Nucleus accumbens (tissue), 56 donors: ENCODE measurements around the gene BMS1.
"Not testable (repeated sequence)": the region's sequence is repeated elsewhere in the genome, so short reads cannot be mapped to it uniquely, and the experiment has no call there.

Experiments
- DNase-seq, 56 donors: peaks; one replicate each; lab custom pipeline; 2025; lab: John Stamatoyannopoulos, UW

The BMS1 gene

DNA sequence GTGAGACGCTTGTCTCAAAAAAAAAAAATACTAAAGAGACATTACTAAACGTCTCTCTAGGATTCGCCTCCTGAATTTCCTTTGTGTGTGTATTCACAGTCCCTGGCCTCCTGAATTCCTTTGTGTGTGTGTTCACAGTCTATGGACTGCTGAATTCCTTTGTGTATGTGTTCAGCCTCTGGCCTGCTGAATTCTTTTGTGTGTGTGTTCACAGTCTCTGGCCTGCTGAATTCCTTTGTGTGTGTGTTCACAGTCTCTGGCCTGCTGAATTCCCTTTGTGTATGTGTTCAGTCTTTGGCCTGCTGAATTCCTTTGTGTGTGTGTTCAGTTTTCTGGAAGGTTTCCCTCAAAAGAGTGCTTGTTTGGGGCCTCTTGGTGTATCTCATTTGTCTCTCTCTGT lies 8.2 kb downstream of the BMS1 start:
- no peak for DNase-seq

DNA sequence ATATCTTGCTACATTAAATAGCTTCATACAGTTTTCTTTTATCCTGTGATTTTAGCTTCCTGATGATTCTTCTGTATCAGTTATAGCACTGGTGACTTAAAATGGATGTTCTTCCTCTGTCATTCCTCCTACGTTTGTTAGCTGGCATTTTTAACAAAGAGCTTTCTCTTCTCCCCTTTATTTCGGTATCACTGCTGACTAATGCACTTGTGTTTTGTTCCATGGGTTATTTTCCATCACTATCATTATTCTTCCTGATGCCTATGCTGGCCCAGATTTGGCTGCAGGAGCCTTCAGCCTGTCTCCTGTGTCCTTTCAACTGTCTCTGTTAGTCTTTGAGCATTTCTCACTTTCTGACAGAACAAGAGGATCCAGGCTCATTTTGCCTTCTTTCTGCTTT lies 13.1 kb downstream of the BMS1 start:
- peak in 2 of 56 donors; percentile 3 to 5 for DNase-seq

DNA sequence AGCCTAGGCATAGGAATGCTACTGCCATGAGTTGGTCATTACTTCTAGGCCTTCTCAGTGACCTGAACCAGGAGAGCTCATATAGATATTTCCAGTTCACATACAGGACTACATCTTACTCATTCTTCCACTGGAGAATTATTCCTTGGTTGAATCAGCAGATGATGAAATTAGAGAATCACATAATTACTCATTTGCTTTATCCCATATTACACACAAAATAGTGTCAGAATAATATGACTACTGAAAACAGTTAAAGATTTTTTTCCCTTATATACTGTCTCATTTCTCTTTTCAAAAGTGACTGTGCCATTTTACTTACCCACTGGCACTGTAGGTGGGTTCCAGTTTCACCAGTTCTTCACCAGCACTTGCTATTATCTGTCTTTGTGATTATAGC lies 18.5 kb downstream of the BMS1 start:
- no peak for DNase-seq

GRCh38 chr10:42802876-42803275 lies 20.3 kb downstream of the BMS1 start:
- no peak for DNase-seq

- no peak for DNase-seq
These were observed 27.1 kb downstream of the BMS1 start for GRCh38 chr10:42809676-42810075.

DNA sequence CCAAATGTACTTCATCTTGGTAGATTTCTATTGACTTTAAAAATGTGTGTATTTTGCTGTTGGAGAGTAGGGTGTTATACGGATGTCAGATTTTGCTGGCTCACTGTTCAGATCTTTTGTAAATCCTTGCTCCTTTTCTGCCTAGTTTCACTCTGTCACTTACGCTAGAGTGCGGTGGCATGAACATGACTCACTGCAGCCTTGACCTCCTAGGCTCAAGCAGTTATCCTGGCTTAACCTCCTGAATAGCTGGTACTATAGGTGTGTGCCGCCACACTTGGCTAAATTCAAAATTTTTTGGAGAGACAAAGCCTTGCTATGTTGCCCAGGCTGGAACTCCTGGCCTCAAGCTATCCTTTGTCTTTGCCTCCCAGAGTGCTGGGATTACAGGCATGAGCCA lies 29.4 kb downstream of the BMS1 start:
- DNase-seq = no peak

GRCh38 chr10:42813989-42814687 lies 31.5 kb downstream of the BMS1 start:
- not testable (repeated sequence) for DNase-seq

DNA sequence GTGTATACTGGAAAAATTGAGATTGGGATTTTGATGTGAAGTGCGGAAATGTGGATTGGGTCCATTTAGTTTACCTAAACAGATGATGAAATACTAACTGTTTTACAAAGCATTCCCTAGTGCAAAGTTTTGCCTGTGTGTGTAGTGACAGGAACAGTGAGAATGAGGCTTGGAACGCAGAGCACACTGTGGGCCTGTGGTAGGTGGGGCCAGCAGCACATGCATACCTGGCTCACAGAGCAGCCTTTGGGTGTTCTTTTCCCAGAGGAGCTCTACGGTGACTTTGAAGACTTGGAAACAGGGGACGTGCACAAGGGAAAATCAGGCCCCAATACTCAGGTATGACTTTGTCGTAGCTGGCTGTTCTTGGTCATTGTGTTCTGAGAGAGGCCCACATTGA lies 33.7 kb downstream of the BMS1 start:
- DNase-seq = not testable (repeated sequence)

DNA sequence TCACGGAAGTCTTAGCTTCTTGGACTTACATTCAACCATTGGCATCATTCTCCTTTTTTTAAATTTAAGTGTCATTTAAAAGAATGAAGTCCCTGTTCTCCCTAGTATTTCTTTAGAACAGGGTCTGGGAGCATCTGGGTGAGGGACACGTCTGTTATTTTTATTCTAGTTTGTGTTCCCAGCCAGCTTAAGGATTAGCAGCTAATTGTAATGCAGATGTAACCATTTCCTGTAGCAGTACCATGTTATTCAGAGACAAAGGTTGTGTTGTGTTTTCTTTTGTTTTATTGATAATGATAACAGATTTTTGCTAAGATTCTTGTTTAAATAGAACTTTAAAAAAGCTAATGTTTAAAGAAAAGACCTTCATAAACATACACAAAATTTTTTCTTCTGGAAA lies 34.3 kb downstream of the BMS1 start:
- DNase-seq = no peak

- DNase-seq = not testable (repeated sequence)
These were observed 34.8 kb downstream of the BMS1 start for GRCh38 chr10:42817417-42817816.

DNA sequence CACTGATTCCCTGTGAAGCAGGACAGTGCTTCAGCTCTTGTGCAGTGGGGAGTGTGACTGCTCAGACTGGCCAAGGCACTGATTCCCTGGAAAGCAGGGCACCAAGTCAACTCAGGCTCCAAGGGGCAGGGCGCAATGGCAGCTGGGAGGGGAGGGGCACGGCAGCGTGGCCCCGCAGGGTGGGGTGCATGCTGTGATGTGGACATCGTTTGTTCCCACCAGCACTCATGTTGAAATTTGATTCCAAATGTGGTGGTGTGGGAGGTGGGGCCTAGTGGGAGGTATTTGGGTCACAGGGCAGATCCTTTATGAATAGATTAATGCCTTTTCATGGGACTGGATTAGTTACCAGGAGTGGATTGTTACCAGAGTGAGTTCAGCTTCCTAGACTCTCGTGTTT lies 44.2 kb downstream of the BMS1 start:
- DNase-seq = not testable (repeated sequence)

DNA sequence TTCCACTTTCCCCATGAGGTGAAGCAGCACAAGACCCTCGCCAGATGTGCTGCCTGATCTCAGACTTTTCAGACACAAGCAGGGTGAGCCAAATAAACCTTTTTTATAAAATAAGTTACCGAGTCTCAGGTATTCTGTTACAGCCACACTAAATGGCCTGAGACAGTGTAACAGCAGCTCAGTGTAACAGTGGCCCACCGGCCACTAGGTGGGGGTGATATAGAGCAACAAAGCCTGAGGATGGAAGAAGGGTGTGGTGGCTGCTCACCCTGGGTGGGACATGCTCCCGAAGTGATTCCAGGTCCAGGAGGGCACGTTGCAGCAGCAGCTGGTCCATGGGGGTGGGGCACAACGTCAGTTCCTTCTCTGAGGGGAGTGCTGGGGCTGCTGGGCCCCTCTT lies 44.6 kb downstream of the BMS1 start:
- no peak for DNase-seq

DNA sequence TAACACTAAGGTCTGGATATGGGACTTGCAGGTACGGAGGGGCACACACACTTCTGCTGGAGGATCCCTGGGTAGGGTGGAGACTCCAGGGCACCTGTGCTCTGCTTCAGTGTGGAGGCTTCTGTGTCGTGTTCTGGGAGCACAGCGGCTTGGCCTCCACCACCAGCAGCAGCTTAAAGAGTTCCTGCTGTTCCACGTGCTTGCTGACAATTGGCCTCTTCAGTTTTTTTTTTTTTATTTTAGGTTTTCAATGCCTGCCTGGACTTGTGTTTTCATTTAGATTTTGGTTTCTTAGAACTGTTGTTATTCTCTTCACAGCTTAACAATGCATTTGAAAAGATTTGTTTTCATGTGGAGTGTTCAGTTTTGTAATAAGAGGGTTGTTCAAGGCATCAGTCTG lies 45.8 kb downstream of the BMS1 start:
- DNase-seq = not testable (repeated sequence)

DNA sequence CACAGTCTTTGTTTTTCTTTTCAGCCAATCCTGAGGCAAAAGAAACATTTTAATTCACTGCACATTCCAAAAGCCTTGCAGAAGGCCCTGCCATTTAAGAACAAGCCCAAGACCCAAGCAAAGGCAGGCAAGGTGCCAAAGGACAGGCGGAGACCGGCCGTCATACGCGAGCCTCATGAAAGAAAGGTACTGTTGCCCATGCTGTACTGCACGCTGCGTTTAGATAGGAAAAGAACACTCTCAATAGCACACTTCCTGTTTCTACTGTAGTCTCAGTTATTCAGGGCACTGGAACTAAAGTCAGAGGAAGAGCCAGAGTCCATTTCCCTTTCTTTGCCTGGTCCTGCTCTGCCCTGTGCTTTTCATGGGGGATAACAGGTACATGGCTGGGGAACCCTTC lies 47.6 kb downstream of the BMS1 start:
- peak in 15 of 56 donors; percentile 9 to 52 (median 28) for DNase-seq

DNA sequence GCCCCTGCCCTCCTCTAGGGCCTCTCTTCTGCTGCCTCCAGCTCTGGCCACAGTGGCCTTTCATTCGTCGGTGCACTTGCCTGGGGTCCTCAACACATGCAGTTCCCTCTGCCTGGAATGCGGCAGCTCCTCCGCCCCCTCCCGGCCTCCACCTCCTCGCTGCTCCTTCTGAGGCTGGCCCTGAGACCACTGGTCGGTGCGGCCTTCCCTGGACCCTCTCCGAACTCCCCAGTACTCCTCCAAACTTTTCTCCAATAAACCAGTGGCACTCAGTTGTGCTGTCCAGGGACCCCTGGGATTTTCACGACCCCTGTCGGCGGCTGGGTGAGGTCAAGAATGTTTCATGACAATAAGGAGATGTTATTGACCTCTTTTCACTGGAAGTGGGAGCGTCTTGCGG lies 53.5 kb downstream of the BMS1 start:
- no peak for DNase-seq

DNA sequence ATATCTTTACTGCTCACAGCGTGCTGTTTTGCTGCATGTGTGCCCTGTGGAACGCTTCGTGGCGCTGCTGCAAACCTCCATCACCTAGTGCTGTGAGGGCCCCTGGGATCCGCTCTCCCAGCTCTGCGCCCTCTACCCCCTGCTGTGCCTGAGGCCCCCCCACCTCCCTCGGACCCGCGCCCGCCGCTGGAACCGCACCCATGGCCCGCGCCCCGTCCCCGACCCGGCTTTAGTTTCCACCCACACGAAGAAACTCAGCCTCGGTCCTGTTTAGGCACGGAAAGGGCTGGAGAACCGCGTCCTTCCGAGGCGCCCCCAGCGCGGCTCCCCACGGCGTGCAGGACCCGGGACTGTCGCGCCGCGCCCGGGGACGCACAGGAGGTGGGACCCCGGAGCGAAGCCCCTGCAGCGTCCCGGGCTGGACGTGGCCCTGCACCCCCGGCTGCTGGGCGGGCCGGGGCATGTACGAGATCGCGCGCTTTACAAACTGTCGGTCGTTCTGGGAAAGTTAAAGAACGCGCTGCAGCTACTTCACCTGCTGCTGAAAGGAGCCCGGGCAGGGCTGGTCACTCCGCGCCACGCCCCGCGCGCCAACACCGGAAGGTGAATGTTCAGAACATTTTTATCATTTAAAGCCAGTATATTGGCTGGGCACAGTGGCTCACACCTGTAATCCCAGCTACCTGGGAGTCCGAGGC lies 54.3 kb downstream of the BMS1 start:
- peak in 18 of 56 donors; percentile 6 to 64 (median 24) for DNase-seq

DNA sequence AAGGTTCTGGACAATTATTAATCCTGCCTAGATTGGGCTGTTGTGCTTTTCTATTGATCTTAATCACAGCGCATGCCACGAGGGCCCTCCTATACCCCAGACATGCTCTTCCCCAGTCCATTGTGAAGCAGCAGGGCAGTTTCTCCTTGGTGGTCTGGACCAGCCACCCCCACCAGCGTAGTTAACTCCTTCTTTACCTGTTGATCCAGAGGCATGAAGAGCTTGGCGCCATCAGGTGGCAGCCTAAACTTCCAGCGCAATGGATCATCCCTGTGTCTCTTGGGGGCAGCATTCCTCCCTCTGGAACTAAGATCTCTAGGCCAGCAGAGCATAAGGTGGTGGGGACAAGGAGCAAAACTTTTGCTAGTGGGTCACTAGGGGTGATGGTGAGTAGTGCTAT lies 62.2 kb downstream of the BMS1 start:
- DNase-seq = not testable (repeated sequence)

DNA sequence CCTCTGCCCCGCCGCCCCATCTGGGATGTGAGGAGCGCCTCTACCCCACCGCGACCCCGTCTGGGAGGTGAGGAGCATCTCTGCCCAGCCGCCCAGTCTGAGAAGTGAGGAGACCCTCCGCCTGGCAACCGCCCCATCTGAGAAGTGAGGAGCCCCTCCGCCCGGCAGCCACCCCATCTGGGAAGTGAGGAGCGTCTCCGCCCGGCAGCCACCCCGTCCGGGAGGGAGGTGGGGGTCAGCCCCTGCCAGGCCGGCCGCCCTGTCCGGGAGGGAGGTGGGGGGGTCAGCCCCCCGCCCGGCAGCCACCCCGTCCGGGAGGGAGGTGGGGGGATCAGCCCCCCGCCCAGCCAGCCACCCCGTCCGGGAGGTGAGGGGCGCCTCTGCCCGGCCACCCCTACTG lies 64.7 kb downstream of the BMS1 start:
- not testable (repeated sequence) for DNase-seq

- DNase-seq = no peak
These were observed 68.3 kb downstream of the BMS1 start for GRCh38 chr10:42850931-42851330.

DNA sequence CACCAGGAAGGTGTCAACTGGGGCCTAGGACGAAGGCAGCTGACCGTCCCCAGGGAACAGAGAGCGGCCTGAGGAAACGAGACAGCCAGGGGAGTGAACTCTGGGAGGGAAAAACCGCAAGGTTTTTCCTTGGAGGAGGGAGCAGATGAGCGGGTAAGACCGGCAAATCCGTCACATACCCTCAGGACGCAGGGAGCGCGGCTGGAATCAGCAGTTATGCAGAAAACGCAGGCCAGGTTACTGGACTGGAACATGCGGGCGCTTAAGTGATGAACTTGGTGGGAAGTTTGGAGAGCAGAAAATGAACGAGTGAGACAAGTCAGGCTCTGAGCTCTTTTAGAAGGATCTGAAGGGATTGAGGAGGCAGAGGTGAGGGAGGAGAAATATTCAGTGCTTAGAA lies 76.7 kb downstream of the BMS1 start:
- no peak for DNase-seq

DNA sequence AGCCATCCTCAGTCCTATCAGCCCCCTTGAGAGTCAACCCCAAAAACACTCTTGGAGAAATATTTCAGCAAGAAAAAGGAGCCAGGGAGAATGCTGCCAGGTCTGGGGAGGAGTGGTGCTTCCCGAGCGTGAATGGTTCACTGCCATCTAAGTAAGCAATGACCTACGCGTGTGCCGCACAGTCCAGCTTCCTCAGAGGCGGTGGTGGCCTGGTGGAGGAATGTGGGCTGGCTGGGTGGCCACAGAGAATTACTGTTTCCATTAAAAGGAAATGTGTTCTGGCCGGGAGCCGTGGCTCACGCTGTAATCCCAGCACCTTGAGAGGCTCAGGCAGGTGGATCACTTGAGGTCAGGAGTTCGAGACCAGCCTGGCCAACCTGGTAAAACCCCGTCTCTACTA lies 77.4 kb downstream of the BMS1 start:
- DNase-seq = not testable (repeated sequence)

DNA sequence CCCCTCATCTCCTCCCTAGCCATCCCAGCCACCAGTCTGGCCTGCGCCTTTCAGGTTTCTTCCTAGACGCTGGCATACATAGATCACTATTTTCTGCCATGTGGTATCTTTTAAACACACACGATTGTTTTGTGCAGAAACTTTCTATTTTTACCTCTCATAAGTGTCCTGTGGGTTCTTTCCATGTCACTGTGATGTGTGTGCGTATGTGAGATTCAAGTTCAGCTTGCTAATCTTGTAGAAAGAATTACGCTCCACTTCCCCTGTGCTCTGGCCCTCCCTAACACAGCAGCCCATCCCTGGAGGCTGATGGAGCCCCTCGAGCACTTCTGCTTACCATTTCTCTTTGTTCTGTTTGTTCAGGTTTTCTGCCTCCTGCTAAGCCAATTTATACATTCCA lies 80.2 kb downstream of the BMS1 start:
- not testable (repeated sequence) for DNase-seq
